Measurements from ENCODE around the gene EIF1B.

GRCh38 chr3:40265181-40265580 is 44.3 kb upstream of the EIF1B start:
- TF ChIP-seq BHLHE40 (IDR thresholded peaks at IDR 0.05; ENCODE audit: borderline replicate concordance) (no peak), FOXA1 (IDR thresholded peaks at IDR 0.05) (no peak), FOXM1 (IDR thresholded peaks at IDR 0.05; ENCODE audit: borderline replicate concordance) (no peak), L3MBTL2 (conservative IDR thresholded peaks at IDR 0.05) (no peak), FOXK2 (IDR thresholded peaks at IDR 0.05) (no peak), SUZ12 (IDR thresholded peaks at IDR 0.05) (no peak), ZNF384 (IDR thresholded peaks at IDR 0.05) (no peak)
